22Rv1 (cell line): Measurements from ENCODE around the gene SECTM1.

ENCODE experiments used
- H3K27ac ChIP-seq: fragments of 450-650 bp; 2 replicates; pipeline ENCODE4 v1.5.1; 2017
- ZFX ChIP-seq: fragments of 450-650 bp; IDR thresholded peaks from 2 replicates; pipeline ENCODE4 v1.6.1; 2017; ENCODE audit warnings: antibody characterized with exemption, borderline replicate concordance
- TF ChIP-seq, protein P1 (sequence below): fragments of 450-650 bp; IDR thresholded peaks from 2 replicates; pipeline ENCODE4 v1.5.1; 2017; ENCODE audit warnings: mild to moderate bottlenecking

The SECTM1 gene

DNA sequence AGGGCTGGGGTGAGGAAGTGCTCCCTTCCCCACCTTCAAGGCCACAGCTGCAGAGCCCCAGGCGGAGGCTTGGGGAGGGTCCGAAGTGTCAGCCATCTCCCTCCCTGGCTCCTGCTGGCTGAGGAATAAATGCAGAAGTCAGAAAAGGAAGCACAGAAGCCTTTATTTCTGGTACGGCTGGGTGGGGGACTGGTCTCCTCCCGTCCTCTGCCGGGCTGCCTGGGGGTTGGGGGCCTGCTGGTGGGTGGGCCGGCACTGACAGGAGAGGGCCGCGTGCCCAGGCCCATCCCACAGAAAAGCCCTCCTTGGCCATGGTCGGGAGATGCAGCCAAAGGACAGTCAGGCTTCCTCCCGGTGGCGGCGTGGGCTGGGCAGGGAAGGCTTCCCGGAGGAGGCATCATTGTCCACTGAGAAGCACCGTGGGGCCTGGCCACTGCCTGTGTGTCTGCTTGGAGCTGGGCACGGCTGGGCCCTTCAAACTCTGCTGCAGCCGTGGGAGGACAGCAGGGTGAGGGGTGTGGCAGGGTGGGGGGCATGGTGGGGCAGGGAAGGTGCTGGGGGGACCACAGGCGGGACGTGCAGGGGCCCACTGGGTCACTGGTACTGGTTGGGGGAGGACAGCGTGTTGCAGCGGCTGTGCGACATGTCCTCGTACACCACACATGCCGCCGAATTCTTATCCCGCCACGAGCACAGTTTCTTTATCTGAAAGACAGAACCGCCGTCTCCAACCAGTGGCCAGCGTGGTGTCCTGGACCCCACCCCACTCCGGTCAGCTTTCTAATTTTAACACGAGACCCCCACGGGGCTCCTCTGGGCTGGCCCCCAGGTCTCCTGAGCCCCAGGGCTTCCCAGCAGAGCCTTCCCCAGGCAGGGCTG is 18.6 kb downstream of the SECTM1 start:
- no peak overlapping the region for H3K27ac ChIP-seq
- TF ChIP-seq, protein P1, sequence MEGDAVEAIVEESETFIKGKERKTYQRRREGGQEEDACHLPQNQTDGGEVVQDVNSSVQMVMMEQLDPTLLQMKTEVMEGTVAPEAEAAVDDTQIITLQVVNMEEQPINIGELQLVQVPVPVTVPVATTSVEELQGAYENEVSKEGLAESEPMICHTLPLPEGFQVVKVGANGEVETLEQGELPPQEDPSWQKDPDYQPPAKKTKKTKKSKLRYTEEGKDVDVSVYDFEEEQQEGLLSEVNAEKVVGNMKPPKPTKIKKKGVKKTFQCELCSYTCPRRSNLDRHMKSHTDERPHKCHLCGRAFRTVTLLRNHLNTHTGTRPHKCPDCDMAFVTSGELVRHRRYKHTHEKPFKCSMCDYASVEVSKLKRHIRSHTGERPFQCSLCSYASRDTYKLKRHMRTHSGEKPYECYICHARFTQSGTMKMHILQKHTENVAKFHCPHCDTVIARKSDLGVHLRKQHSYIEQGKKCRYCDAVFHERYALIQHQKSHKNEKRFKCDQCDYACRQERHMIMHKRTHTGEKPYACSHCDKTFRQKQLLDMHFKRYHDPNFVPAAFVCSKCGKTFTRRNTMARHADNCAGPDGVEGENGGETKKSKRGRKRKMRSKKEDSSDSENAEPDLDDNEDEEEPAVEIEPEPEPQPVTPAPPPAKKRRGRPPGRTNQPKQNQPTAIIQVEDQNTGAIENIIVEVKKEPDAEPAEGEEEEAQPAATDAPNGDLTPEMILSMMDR: no peak
- no peak for TF ChIP-seq ZFX

DNA sequence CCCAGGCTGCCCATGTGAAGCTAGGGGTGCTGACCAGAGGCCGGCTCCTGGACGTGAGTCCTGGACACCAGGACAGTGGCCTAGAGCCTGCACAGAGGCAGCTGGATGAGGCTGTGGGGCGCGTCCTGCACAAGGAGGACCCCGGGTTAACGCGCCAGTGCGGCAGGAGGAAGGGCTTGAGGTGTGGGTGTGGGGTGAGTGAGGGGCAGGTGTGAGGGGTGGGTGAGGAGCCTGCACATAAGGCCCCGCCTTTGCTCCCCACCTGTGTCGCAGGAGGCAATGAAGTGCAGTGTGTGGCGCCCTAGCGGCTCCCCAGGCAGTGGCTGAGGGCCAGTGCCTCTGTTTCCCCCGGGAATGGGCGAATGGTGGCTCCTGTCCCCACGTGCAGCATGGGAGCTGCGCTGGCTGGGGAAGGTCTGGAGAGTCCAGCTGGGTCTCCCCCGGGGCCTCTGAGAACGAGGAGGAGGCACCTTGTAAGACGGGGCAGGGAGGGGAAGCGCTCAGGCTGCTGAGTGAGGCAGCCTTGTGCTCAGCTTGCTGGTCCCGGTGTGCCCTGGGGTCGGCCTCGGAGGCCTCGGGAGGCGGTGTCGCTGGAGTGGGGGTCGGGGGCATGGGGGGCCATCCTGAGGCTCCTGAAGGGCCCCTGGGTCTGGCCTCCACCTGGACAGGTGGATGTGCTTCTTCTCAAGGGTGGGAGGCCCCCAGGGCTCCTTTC is 19.4 kb downstream of the SECTM1 start:
- TF ChIP-seq, protein P1: no peak
- TF ChIP-seq ZFX: no peak
- no peak overlapping the region for H3K27ac ChIP-seq

DNA sequence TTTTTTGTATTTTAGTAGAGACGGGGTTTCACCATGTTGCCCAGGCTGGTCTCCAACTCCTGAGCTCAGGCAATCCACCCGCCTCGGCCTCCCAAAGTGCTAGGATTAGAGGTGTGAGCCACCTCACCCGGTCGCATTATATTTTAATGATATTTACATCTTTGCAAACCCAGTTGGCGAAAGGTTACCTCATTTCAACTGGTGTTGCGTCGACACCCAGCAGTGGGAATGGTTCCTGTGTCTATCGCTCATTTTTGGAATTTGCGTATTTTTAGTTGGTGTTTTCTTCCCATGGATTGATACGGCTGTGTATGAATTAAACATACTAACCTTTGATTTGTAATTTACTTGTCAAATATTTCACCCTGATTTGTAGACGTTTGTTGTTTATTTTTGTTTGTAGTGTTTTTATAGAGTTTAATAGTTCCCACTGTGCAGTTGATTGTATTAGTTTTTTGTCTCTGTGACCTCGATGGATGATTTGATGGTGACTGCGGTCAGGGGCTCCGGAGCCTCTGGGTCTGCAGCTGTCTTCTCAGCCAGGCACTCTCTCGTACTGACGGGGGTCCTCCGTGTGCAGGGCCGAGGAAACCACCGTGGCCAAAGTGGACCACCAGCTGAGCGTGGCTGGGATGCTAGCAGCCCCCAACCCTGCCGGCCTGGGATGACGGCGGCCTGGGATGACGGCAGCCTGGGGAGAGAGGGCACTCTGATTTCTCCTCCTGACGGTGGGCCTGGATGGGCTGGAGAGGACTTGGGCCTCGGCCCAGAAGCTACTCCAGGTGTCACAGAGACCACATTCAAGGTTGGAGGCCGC is 20.2 kb downstream of the SECTM1 start:
- TF ChIP-seq, protein P1: no peak
- TF ChIP-seq ZFX: no peak
- H3K27ac ChIP-seq: no peak overlapping the region

DNA sequence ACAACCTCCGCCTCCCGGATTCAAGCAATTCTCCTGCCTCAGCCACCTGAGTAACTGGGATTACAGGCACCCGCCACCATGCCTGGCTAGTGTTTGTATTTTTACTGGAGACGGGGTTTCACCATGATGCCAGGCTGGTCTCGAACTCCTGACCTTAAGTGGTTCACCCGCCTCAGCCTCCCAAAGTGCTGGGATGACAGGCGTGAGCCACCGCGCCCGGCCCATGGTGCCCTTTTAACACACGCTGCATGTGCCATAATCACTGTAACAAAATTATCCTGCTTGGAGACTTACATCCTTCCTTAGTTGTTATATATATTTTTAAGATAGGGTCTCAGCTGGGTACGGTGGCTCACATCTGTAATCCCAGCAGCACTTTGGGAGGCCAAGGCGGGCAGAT is 21.6 kb downstream of the SECTM1 start:
- no peak for TF ChIP-seq ZFX
- TF ChIP-seq, protein P1: no peak
- no peak overlapping the region for H3K27ac ChIP-seq

DNA sequence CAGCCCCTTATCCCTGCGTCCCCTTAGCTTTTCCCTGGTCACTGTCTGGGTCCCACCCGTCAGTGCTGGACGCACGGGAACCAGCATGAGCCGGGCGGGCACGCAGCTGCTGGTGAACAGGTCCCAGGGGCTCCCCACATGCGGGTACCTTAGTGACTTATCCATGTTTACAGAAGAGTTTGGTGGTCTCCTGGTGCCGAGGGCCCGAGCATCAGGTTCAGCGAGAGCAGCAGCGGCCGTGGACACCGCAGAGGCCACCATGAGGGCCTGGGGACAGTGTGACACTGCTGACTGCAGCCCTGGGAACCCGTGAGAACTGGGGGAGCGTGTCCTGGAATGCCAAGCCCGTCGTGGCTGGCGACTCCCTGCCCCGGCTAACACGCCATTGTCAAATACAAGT is 22.7 kb downstream of the SECTM1 start:
- H3K27ac ChIP-seq: no peak overlapping the region
- TF ChIP-seq ZFX: no peak
- TF ChIP-seq, protein P1: no peak

DNA sequence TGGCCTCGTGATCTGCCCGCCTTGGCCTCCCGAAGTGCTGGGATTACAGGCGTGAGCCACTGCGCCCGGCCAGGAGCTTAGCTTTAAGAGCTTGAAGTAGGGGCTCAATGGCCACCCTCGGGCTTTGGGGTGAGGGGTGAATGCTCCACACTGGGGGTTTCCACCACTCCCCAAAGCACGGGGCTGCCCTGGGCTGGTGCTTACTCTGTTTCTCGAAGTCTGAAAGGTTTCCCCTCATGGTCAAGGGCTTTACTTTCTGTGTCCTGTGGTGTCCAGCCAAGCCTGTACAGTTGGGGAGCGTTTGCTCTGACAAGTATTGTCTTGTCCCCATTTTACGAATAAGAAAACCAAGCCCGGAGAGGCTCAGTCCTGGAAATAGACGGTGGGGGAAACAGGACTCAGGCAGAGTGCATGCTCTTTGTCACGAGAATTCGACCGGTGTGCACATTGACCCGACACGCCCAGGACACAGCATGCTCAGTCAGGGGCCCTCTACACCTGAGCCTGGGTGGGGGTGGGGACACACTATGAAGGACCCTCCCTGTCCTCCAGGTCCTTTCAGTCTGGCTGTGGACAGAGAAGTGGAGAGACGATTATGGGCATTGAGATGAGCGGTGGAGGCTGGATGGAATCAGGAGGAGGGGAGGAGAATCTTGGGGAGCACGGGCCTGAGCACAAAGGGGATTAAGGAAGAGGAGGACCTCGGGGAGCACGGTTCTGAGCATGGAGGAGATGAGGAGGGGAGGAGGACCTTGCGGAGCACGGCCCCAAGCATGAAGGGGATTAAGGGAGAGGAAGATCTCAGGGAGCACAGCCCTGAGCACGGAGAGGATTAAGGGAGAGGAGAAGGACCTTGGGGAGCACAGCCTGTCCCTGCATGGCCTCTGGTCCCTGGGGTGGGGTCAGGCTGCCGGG is 23.7 kb downstream of the SECTM1 start:
- no peak for TF ChIP-seq ZFX
- TF ChIP-seq, protein P1: no peak
- H3K27ac ChIP-seq: no peak overlapping the region
